HG02885 (cell line): ENCODE results near the gene GJA3.
A peak's percentile ranks its signal among the peaks of the same experiment; 100 is the strongest.

ENCODE experiments used
- ATAC-seq: cut with Tn5 transposase; IDR thresholded peaks from one replicate; pipeline ENCODE4 v1.9.1; 2021; ENCODE audit warnings: mild to moderate bottlenecking; ENCODE audit not compliant: unreplicated experiment, poor library complexity

Gene GJA3

DNA sequence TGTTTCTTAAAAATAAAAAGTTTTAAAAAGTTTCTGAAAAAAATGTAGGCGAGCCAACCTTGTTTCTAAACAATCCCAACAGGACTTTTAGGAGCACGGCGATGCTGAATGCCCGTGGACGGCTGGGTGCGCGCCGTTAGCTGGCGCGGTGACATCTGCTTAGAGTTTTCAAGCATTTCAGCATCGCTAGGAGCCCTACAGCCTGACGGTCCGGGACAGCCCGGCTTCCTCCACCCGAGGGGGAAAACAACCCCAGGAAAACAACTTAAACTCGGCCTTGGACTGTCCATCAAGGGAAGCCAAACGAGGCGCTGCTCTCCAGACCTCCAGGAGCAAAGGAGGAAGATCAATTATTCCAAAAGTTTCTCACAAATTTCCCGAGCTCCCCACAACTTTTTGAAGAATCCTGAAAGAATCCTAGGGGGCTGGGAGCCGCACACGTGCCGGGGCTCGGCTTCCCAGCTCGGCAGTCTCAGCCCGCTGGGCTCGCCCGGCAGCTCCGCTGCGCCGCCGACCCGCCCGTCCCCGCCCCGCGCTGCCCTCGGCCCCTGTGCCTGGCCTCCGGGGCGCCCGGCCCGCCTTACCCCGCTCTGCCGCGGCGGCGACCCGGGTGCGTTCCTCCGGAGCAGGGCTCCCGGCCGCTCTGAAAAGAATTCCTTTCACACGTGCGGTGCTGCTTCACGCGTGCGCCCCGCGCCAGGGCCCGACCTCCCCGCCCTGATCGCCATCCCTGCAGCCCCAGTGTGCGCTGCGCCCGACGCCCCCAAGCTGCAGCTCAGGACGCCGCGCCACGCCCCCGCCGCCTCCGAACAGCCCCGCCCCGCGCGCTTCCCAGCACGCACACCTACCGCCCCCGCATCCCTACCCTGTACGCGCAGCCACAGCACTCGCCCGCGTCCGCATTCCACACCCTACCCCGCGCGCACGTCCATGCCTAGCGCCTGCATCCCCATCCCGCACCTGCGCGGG is at the start of gene GJA3:
TSS of gene GJA3 (minus strand) at position 747 of the 969 bp plus-strand sequence. CDS start 17,764 bp downstream, outside the sequence.
- peak; percentile 68 for ATAC-seq

DNA sequence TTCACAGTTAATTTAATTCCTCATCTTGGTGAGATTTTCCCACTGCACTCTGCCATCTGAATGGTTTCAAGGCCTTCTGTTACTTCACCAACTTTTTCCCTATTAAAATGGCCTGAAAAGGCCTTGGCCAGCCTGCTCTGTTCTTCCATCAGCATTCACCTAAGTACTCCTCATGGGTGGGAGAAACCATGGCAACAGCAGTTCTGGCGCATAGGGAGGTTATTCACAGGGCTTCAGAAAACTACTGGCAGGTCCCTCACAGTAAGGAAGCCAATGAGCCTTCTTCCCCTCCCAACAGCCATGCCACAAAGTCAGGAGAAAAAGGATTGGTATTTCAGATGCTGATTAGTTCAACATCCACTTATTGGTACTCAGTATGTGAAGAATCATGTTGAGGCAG is 49.1 kb upstream of the GJA3 start:
- no peak for ATAC-seq

DNA sequence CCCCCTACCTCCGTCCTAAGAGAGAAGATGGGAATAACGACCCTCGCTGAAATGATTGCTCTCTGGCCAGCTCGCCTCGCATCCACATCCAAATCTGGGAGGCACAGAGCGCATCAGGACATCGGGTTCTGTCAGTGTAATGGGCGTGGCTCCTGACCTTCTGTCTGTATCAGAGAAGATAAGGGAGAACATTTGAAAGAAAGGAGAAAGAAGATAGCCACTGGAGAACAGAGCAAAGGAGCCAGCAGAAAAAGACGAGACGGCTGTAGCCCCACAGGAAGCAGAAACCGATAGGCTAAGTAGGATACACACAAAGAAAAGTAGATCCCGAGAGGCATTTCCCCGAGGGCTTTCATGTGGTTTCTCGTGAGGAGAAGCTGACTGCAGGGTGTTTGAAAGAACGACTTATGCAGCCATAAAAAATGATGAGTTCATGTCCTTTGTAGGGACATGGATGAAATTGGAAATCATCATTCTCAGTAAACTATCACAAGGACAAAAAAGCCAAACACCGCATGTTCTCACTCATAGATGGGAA is 45.9 kb upstream of the GJA3 start:
- no peak for ATAC-seq

DNA sequence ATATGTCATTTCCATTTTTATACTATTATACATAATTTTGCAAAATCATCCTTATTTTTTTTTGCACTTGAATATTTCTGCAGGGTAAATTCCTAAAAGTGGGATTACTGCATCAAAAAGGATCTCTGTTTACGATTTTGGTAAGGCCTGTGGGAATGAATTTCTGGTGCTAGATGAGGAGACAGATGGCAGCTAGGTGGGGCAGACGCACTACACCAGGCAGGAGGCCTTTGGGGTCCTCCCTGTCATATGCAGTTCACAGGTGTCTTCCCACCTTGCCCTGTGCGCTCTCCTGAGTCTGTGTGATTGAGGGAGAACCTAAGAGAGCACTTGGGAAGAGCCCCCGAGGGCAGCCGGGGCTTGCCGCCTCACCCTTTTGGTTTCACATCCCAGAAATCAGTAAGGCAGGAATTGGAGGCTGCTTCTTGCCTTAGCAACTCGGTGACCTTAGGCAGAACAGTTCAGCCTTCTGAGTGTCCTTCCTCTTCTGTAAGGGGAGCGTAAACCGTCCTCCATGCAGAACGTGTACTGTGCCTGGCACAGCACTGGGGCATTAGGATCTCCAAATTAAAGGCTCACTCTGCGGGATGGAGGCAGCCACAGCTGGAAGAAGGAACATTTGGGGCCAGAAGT is 45.3 kb upstream of the GJA3 start:
- no peak for ATAC-seq

DNA sequence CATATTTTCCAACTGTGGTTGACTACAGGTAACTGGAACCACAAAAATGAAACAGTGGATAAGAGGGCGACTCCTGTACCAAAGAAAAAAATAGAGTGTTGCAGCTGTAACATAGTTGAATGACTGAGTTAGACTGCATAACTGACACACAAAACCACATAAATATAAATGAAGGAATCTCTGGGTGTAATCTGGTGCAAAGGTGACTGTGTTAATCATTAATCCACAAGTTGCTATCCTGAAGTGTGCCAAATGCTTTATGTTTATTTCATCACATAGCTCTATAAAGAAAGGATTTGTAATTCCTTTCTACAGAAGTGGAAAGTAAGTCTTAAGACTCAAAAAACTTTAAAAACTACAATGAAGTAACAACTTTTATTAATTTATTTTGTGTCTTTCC is 37.9 kb upstream of the GJA3 start:
- ATAC-seq: no peak

DNA sequence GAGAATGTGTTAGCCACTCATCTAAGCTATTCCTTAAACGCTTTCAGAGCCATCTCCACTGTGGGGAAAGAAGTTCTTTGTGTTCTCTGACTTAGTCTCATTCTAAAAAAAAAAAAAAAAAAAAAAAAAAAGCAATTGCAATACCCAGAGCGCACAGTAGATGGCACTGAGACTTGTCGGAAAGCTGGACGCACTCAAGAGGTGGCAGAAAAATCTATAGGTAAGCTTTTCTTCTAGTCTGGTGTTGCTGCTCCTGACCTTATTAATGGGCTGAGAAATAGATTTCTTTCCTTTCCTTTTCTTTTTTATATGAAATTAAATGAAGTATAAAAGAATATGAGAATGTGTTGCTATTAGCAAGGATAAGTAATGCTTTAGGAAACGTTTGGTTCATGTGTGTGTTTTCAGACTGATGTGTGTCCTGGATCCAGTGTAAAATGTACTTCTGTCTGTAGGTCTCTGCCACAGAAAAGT is 36.5 kb upstream of the GJA3 start:
- peak; percentile 42 for ATAC-seq

DNA sequence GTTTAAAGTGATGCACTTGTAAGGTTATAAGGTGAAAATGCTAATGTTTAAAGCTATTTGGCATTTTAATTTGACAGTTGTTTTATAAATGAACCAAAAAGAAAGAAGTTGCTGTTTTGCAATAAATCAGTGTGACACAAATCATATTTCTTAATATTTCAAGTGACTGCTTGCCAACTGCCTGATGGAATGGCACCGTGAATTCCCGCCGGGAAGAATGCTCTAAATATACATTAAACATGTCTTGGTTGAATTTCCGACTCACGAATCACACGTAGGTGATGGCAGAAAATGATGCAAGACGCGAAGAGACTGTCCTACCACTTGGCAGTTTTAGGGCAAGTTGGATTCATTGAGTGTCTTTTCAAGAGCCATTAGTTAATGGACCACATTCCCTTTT is 34.9 kb upstream of the GJA3 start:
- ATAC-seq: no peak

DNA sequence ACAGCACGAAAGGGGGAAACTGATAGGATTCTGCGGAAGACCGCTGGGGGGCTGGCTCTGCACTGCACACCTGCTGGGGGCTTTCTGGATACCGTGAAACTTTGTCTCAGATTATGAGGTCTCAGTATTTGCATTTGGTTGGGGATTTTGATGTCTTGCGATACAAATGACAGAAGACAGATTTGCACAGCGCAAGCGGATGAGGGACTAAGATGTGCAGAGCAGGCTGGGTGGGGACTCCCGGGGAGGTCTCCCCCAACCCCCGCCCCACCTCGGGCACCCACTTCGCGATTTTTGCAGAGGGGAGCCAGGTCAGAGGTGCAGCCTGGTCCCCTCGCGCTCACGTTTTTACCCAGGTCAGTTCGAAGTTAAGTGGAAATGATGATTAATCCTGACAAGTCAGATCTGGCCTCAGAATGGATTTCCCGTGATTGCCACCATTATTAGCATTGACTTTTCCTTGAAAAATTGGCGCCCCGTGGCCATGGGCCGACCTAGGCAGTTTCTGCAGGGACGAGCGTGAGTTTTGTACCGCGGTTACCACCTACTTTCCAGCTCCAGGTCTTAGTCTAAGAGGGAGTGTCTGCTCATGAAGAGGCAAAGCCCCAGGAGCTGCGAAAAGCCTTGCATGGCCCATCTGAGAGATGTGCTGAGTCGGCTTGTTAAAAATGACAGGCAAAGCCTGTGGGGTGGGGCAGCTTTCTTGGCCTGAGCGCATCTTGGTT is 33.2 kb upstream of the GJA3 start:
- ATAC-seq: no peak

DNA sequence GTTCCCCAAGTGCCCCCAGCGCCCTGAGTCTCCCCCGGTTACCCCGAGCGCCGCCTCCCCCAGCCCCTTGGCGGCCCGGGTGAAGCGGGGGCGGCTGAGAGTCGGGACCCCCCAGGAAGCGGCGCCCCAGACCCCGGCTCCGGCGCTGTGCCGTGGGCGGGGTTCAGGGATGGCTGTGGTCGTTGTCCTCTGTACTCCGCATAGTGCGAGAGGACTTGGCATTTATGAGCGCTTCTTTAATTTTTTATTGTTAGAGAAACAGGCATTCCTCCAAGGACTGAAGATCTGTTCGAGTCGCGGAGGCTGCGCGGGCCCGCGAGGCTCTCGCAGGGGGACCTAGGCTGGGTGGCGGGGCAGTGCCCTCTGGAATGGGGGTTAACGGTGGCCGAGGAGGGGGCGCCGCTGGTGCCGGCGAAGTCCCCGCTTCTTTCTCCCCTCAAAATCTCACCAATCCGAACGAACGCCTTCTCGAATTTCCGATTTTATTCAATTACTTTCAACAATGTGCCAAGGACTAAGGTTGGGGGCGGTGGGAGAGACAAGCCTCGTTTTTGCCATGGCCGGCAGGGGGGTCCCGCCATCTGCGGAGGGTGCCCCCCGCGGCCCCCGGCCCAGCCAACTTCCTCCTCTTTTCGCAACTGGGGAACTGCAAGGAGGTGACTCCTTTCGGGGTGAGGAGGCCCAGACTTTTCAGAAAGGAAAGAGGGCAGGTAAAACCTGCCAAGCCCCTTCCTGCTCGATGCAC is 32.5 kb upstream of the GJA3 start:
- ATAC-seq: no peak

DNA sequence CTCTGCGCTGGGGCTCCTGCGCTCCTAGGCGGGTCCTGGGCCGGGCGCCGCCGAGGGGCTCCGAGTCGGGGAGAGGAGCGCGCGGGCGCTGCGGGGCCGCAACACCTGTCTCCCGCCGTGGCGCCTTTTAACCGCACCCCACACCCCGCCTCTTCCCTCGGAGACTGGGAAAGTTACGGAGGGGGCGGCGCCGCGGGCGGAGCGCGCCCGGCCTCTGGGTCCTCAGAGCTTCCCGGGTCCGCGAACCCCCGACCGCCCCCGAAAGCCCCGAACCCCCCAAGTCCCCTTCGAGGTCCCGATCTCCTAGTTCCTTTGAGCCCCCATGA is 31.9 kb upstream of the GJA3 start, which contains the start of gene GJB2:
TSS of gene GJB2 (minus strand) at position 103 of the 326 bp plus-strand sequence. CDS start 3,357 bp downstream, outside the sequence.
- peak; percentile 29 for ATAC-seq

DNA sequence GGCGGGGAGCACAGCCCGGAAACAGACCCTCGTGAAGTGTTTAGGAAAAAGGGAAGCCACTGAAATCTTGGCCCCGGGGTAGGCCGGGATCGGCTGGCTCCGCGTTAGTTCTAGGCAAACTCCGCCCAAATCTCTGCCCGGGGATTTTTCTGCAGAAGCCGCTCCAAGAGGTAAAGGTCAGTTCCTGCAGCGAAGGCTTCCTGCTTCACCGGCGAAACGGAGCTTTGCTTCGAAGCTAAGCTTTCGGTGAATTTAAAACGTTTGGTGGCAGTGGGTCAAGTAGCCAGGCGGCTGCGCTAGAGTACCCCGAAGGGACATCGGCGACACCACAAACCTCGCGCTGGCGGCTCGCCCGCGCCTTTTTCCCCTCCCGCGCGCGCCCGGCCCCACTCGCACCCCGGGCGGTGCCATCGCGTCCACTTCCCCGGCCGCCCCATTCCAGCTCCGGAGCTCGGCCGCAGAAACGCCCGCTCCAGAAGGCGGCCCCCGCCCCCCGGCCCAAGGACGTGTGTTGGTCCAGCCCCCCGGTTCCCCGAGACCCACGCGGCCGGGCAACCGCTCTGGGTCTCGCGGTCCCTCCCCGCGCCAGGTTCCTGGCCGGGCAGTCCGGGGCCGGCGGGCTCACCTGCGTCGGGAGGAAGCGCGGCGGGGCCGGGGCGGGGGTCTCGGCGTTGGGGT is 31.4 kb upstream of the GJA3 start:
- ATAC-seq: peak; percentile 38

DNA sequence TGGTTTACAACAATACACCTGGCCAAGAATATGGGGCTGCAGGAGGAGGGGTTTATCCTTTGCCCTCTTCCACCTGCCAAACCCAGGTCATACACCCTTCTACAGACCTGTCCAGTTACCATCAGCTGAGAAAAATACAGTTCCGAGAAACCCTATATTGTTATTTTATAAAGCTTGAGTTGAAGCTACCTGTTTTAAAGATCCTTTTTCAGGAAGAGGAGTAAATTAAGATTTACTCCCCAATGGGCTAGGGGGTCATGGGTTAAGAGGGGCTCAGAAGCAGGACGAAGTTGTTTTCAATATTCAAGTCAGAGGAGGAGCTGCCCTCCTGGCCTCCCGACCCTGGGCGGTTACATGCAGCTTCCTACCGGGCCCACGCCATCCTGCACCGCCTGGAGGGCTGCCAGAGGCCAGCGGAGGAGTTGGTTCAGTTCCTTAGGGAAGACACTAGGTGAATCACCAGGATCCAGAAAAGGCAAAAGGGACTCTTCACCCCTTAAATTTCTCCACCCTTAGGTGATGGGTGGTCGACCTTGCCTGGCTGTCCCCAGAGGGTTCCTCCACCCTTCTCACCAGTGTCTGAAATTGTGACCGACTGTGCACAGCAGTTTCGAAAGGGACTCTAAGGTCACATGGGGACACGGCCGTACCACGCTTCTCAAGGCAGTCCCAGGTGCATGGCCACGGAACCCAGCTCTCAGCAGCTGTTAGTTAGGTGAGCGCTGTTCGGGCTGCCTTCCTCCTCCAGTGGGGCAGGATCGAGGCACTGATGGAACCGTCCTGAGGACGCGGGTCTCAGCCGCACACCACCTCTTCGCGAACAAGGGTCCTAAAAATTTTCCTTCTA is 30.7 kb upstream of the GJA3 start:
- ATAC-seq: no peak

DNA sequence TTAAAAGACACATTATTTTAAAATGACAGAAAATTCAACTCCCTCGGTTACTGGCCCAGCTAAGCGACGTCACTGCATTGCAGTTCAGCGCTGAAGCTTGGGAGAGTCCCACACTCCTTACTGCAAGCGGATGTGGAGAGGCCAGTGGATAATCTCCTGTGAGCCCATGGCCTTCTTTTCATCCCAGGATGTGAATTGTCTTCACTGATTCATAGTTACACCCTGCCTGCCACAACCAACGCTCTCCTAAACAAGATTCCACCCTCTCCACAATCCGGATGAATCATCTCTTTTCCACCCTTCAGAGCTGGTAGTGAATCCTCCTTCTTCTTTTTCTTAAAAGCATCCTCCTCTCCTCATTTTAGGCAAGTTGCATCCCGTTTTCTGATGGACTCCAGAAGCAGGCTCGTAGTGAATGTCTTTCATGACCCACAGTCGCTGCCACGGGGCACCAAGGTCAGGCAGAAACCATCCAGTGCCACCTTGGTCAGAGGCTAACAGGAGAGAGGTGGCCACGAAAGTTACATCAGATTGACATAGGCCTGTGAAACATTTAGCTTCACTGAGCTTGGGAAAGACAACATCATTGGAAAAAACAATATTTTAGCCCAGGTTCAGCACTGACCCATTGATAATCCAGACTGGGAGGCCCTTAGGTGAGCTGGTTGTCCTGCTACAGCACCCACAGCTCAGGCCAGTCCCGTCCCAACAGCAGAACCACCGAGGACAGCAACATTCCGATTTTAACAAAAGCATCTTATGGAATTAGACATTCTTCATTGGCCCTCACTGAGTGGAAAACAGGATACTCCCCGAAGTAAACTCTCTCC is 29.8 kb upstream of the GJA3 start:
- no peak for ATAC-seq

DNA sequence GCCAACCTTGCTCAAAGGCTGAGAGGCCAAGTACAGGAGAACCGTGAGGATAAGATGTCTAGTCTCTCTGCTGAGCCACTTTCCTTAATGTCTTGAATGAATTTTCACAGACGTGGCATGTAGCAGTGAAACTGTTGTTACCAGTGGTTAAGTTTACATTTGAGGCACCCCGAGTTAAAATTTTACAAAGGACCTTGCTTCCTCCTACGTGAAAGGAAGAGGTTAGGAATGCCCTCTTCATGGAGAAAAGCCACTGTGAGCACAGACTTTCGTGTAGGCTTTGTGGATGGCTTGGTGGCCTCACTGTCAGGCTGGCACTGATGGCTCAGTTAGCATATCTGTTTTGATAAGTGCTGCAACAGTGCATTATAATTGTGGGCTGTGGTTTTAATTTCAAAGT is 29.2 kb upstream of the GJA3 start:
- ATAC-seq: no peak

DNA sequence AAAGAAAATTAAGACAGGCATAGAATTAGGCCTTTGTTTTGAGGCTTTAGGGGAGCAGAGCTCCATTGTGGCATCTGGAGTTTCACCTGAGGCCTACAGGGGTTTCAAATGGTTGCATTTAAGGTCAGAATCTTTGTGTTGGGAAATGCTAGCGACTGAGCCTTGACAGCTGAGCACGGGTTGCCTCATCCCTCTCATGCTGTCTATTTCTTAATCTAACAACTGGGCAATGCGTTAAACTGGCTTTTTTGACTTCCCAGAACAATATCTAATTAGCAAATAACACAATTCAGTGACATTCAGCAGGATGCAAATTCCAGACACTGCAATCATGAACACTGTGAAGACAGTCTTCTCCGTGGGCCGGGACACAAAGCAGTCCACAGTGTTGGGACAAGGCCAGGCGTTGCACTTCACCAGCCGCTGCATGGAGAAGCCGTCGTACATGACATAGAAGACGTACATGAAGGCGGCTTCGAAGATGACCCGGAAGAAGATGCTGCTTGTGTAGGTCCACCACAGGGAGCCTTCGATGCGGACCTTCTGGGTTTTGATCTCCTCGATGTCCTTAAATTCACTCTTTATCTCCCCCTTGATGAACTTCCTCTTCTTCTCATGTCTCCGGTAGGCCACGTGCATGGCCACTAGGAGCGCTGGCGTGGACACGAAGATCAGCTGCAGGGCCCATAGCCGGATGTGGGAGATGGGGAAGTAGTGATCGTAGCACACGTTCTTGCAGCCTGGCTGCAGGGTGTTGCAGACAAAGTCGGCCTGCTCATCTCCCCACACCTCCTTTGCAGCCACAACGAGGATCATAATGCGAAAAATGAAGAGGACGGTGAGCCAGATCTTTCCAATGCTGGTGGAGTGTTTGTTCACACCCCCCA is 28.1 kb upstream of the GJA3 start:
- no peak for ATAC-seq

DNA sequence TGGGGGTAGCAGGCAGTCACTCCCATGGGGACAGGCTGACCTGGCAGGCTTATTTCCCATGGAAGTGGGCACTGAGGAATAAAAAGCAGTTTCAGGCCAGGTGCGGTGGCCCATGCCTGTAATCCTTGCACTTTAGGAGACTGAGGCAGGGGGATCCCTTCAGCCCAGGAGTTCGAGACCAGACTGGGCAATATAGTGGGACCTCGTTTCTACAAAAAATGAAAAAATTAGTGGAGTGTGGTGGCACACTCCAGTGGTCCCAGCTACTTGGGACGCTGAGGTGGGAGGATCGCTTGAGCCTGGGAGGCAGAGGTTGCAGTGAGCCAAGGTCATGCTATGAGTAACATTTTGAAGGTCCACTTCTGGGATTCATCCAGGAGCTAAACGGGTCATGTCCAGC is 25.9 kb upstream of the GJA3 start:
- no peak for ATAC-seq
